GM19467 (cell line): ENCODE results near the gene NKD2.

Experiments
- ATAC-seq: cut with Tn5 transposase; IDR thresholded peaks from one replicate; pipeline ENCODE4 v1.9.1; 2021; ENCODE audit warnings: mild to moderate bottlenecking, moderate library complexity; ENCODE audit not compliant: unreplicated experiment

Gene NKD2

DNA sequence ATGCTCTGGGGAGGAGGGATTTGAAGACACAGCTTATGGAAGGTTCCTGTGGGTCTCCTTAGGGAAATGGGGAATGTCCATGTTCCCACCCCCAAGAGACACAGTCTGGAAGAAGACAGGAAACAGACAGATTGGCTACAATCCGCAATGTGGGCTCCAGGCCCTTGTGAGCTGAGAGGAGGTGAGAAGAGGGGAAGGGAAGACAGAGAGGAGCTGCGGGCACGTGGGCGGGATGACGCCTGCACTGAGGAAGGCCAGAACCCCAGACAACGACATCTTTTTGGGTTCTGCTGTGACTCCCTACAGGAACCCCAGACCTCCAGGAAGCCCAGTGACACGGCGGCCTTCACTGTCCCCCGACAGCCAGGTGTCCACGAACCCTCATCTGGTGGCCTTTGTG is 29.9 kb upstream of the NKD2 start:
- no peak for ATAC-seq

DNA sequence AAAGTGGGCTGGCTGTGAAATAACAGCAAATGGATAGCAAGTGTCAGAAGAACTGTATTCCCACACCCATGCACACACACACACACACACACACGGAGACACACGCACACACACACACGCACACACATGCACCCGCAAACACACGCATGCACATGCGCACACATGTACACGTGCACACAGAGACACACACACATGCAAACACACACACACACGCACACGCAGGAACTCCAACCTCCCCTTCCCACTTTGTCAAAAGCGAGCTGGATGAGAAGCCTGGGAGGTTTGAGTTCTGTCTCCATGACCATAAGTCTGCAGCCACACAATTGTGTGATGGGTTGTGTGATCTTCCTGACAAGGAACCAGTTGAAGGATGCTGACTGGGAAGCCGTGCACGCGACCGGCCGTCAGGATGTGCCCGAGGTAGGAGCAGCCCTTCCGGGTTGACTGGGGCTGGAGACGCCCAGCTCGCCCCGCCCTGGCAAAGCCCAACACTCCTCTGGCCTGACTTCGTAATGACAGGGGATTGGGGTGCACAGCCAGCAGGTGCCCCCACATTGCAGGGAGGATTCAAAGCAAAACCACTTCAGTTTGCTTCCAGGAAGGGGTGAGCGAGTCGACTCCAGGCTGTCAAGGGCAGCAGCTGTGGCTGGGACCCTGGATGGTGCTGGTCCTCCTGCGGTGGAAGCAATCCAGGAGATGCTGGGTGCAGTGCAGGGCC is 29.3 kb upstream of the NKD2 start:
- ATAC-seq, result no peak

DNA sequence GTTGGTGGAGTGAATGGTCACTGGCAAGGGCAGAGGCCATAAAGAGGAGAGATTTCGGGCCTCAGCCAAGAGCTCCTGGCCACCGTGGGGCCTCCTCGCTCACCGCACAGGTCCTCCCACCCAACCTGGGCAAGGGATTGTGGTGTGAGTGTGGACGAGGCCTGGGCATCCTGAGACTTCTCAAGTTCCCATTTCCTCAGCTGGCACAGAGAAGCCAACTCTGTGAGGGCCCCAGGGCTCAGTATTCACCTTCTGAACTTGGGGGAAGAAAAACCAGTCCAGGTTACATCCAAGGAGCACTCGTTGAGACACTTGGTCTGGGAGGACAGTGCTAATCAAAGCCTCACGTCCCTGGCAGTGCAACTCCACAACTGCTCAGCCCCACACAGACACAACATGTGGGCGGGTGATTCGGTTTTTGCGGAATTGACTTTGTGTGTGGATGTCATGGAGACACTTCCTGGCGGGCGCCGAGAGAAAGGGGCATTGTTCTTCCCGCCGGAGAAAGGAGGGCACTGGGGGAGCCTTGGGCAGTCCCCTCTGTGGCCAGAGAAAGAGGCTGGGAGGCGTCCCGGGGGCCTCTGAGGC is 28.5 kb upstream of the NKD2 start:
- no peak for ATAC-seq

DNA sequence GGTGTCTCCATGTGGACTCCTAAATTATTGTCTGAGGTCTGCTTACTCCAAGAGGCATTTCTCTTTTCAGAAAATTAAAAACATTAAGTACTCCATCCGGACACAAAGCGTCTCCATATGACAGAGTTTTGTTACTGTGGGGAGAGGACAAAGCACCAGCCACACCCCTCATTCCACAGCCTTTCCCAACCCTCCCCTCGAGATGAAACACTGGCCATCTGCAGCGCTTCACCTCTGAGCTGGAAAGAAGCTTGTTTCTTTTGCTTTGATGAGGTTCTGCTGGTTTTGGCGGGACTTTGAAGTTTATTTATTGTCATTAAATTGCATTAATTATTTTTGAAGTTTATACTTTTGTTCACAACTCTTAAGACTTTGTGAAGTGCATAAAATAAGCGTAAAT is 27.6 kb upstream of the NKD2 start:
- ATAC-seq, result no peak

GRCh38 chr5:981456-981855 is 27.1 kb upstream of the NKD2 start:
- no peak for ATAC-seq

- no peak for ATAC-seq
Observed at GRCh38 chr5:982377-983237, 26.0 kb upstream of the NKD2 start.

- no peak for ATAC-seq
Observed at GRCh38 chr5:983238-983524, 25.4 kb upstream of the NKD2 start.

DNA sequence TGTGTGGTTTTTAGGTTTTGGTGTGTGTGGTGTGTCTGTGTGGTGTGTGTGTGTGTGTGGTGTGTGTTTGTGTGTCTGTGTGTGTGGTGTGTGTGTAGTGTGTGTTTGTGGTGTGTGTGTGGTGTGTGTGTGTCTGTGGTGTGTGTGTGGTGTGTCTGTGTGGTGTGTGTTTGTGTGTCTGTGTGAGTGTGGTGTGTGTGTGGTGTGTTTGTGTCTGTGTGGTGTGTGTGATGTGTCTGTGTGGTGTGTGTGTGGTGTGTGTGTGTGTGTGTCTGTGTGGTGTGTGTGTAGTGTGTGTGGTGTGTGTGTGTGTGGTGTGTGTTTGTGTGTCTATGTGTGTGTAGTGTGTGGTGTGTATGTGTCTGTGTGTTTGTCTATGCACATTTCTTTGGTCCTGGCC is 25.0 kb upstream of the NKD2 start:
- no peak for ATAC-seq

GRCh38 chr5:984774-985173 is 23.8 kb upstream of the NKD2 start:
- no peak for ATAC-seq

DNA sequence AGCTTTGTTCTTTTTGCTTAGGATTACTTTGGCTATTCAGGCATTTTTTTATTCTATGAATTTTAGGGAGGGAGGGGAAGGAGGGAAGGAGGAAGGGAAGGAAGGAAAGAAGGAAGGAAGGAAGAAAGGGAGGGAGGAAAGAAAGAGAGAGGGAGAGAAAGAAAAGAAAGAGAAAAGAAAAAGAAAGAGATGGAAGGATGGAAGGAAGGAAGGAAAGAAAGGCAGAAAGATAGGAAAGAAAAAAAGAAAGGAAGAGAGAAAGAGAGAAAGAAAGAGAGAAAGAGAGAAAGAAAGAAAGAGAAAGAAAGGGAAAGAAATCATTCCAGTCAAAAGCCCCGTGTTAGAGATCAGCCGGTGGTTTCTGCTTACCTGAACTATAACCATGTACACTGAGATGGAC is 20.8 kb upstream of the NKD2 start:
- ATAC-seq, result no peak

DNA sequence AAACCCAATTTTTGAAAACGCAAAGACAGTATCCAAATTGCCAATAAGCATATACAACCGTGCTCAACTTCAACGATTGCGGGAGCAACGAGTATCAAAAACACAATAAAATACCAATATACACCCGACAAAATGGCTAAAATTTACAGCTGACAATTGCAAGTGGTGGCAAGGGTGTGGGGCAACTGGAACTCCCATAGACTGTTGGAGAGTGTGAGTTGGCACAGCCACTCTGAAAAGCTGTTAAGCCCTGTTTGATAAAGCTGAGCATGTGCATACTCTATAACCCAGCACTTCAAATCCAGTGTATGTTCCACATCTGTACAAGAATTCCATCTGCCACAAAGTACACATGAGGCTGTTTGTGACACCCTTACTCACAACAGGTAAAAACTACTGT is 20.3 kb upstream of the NKD2 start:
- no peak for ATAC-seq

GRCh38 chr5:989961-990530 is 18.6 kb upstream of the NKD2 start:
- no peak for ATAC-seq

DNA sequence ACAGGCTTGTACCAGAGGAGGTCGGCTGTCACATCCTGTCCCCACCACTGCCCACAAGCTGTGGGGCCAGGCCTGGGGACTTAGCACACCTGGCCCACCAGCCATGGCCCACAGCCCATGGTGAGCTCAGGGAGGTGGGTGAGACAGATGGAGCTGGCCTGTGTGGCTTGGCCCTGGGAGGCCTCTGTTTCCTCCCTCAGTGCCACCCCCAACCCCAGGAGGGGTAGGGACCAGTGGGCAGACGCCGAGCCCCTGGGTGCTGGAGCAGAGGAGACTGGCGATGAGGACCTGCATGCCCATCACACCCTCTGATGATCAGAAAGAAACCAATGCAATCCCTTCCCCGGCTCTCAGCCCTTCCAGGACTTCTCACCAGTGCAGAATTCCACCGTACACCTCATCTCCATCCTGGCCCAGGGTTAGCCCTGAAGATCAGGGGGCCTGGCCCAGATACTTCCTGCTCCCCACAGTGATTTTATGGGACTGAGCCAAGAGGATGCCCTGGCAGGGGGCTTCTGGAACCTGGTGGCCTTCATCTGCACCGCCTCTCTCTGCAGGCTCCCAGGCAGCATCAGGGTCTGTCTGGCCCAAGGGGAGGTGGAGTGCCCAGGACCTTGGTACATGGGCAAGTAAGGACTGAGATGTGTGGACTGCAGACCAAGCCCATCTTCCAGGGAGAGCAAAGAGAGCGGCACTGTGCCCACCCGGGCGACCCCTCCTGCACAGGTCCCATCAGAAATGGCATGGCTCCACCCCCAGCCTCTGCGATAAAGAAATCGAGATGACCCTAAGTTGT is 16.9 kb upstream of the NKD2 start:
- ATAC-seq, result no peak

DNA sequence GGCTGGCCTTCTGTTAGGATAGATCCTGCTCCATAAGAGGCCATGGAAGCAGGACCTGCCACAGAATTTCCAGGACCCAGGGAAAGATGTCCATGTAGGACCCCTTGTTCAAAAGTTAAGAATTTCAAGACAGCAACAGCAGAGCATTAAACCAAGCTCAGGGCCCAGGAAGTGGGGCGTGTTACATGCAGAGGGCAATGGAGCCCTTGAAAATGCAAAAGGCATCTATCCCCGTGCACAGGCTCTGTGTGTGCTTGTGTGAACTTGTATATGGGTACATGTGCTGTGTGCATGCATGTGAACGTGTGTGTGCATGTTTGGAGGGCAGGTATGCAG is 14.4 kb upstream of the NKD2 start:
- ATAC-seq, result no peak

GRCh38 chr5:994821-995220 is 13.8 kb upstream of the NKD2 start:
- ATAC-seq, result no peak

GRCh38 chr5:995318-995717 is 13.3 kb upstream of the NKD2 start:
- no peak for ATAC-seq

DNA sequence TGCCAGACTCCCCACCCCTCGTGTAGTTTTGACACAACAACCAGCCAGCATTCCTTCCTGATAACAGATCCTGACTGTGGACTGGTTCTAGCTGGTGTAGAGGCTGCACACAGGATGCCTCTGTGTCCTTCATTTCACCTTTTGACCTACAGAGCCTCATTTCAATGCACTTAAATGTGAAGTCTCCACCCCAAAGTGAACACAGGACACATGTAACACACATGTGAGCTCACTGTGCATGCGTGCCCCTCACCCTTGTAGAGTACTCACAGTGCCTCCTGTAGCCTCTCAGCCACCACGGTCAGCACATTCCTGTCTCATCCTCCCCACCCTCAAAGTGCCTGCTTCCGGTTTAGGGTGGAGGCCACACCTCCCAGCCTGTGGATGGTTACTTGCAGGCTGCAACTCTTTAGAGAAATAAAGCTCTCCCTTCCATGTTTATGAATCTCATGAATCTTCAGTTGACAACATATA is 11.6 kb upstream of the NKD2 start:
- no peak for ATAC-seq

DNA sequence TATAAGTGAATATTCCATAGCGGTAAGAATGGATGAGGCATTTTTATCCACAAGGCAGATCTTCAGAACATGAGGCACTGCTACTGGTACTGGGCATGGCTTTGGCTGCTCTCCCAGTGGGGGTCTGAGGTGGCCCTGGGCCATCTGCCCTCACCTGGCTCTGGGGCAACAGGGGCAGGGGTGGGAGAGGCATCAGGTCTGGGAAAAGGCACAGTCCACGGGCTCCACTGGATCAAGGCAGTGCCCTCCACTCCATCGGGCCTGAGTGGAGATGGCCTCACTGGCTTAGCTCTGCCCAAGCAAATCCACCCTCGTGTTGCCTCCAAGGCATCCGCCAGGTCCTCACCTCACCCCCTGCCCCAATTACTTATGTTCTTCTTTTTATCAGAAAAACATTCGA is 10.9 kb upstream of the NKD2 start:
- ATAC-seq, result no peak

- no peak for ATAC-seq
Observed at GRCh38 chr5:998246-999031, 10.2 kb upstream of the NKD2 start.

GRCh38 chr5:999032-999501 is 9.5 kb upstream of the NKD2 start:
- no peak for ATAC-seq
